GM23248 (cell line): ENCODE measurements around the gene CDH3. TPM values are rescaled to one million over a fixed set of nuclear protein-coding genes. Genes with fewer than 3 reads are reported as not detected.

Experiments
- DNase-seq: peaks from one replicate; pipeline ENCODE4 v3.0.0-alpha.2; 2015
- H2AFZ ChIP-seq: fragments of 200-600 bp; sonication (generic); 2 replicates; pipeline ENCODE4 v1.6.1; 2016; ENCODE audit warnings: antibody characterized with exemption
- H3F3A ChIP-seq: fragments of 200-600 bp; sonication (generic); 2 replicates; pipeline ENCODE4 v1.6.1; 2016; ENCODE audit warnings: mild to moderate bottlenecking, antibody characterized with exemption, mixed run types; ENCODE audit not compliant: insufficient read depth
- H3K27ac ChIP-seq: fragments of 200-600 bp; sonication (generic); 2 replicates; pipeline ENCODE4 v1.5.1; 2016; ENCODE audit warnings: mild to moderate bottlenecking
- H3K27me3 ChIP-seq: fragments of 200-600 bp; sonication (generic); replicated peaks from 2 replicates; pipeline ENCODE4 v1.6.1; 2016; ENCODE audit warnings: mild to moderate bottlenecking; ENCODE audit not compliant: insufficient read depth
- H3K36me3 ChIP-seq: fragments of 200-600 bp; sonication (generic); 2 replicates; pipeline ENCODE4 v1.6.1; 2016; ENCODE audit warnings: low read depth, mild to moderate bottlenecking
- H3K4me1 ChIP-seq: fragments of 200-600 bp; sonication (generic); 2 replicates; pipeline ENCODE4 v1.6.1; 2016; ENCODE audit warnings: mild to moderate bottlenecking; ENCODE audit not compliant: insufficient read depth
- H3K4me2 ChIP-seq: fragments of 200-600 bp; sonication (generic); one replicate; pipeline ENCODE4 v1.6.1; 2016; ENCODE audit warnings: mild to moderate bottlenecking; ENCODE audit not compliant: unreplicated experiment
- H3K4me3 ChIP-seq: fragments of 200-600 bp; sonication (generic); 2 replicates; pipeline ENCODE4 v1.5.1; 2016; ENCODE audit warnings: mild to moderate bottlenecking
- H3K79me2 ChIP-seq: fragments of 200-600 bp; sonication (generic); 2 replicates; pipeline ENCODE4 v1.6.1; 2016; ENCODE audit warnings: mild to moderate bottlenecking; ENCODE audit not compliant: insufficient read depth
- H3K9ac ChIP-seq: fragments of 200-600 bp; sonication (generic); 2 replicates; pipeline ENCODE4 v1.6.1; 2016; ENCODE audit warnings: mild to moderate bottlenecking
- H3K9me2 ChIP-seq: fragments of 200-600 bp; sonication (generic); 2 replicates; pipeline ENCODE4 v1.6.1; 2016; ENCODE audit warnings: mixed run types, mild to moderate bottlenecking, moderate library complexity; ENCODE audit not compliant: insufficient read depth
- H3K9me3 ChIP-seq: fragments of 200-600 bp; sonication (generic); one replicate; pipeline ENCODE4 v1.6.1; 2017; ENCODE audit warnings: low read depth
- H4K20me1 ChIP-seq: fragments of 200-600 bp; sonication (generic); 2 replicates; pipeline ENCODE4 v1.6.0; 2016; ENCODE audit not compliant: insufficient read depth
- EZH2 ChIP-seq: fragments of 200-600 bp; sonication (generic); IDR thresholded peaks from 2 replicates; pipeline ENCODE4 v1.6.1; 2018; ENCODE audit warnings: antibody characterized with exemption, mild to moderate bottlenecking; ENCODE audit not compliant: insufficient read depth, poor library complexity, severe bottlenecking
- EZH2phosphoT487 ChIP-seq: fragments of 200-600 bp; sonication (generic); IDR thresholded peaks from 2 replicates; pipeline ENCODE4 v1.6.1; 2018; ENCODE audit warnings: antibody characterized with exemption, moderate library complexity, mild to moderate bottlenecking, low read depth; ENCODE audit not compliant: insufficient read depth
- WGBS, 2 experiments: methylation state at CpG; one replicate each; pipeline ENCODE4 v1.1.6; 2015 to 2017; ENCODE audit warnings: low lambda C conversion rate in 2 of 2, low coverage in 1 of 2; ENCODE audit errors: missing lambda C conversion rate in 2 of 2; 5-methylcytosine and 5-hydroxymethylcytosine counted together
- in situ Hi-C: fragments of 300-500 bp; cut with MboI; formaldehyde crosslinking; loops from 2 replicates; pipeline ENCODE4 v1.15.0; 2020
- polyA plus RNA-seq: library from polyadenylated mRNA; unstranded; fragments of >200 nt; fragmentation: Nextera tagmentation; extraction: Ambion mirVana; gene quantifications from 2 replicates; pipeline ENCODE4 v1.2.1, GENCODE V29; 2016
- total RNA-seq: library from RNA; depleted of rRNA; stranded (reverse); fragments of >200 nt; shearing (Covaris generic); gene quantifications from 2 replicates; pipeline ENCODE4 v1.2.3, GENCODE V29; 2014

The CDH3 gene
- total and polyA plus RNA-seq, 2 experiments from 2014 or later: not detected

DNA sequence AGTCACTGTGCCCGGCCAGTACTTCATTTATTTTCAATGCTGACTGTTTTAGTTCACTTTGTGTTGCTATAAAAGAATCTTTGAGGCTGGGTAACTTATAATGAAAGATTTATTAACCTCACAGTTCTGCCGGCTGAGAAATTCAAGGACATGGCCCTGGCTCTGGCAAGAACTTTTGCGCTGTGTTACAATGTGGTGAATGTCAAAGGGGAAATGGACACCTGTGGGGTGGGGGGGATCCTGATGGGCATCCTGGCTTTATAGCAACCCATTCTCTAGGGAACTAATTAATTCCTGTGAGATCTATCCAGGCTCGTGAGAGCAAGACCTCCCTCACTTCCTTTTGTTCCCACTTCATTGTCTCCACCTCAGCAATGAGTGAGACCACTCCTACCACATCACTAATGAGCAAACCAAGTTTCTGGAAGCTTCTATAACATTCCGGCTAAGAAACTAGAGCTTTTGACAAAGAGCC lies 17.1 kb upstream of the CDH3 start:
- no peak for TF ChIP-seq EZH2
- TF ChIP-seq EZH2phosphoT487: no peak
- Histone ChIP-seq H4K20me1 (no peaks in the 10 kb centered on the region), H3K4me1 (no peaks in the 10 kb centered on the region), H3K4me2 (no peak overlapping the region), H3K36me3 (no peaks in the 10 kb centered on the region), H3K79me2 (no peaks in the 10 kb centered on the region), H3K9ac (no peak overlapping the region), H3K9me3 (no peaks in the 10 kb centered on the region), H3F3A (no peaks in the 10 kb centered on the region), H3K4me3 (no peak overlapping the region), H3K27ac (no peak overlapping the region), H3K9me2 (no peaks in the 10 kb centered on the region), H3K27me3 (no peaks in the 10 kb centered on the region), H2AFZ (no peak overlapping the region)
- DNase-seq: peak; percentile 46
- WGBS, 2 experiments: 19 to 23% methylated on average over 5 of the region's 5 CpGs
- in situ Hi-C loops: no loop called here

DNA sequence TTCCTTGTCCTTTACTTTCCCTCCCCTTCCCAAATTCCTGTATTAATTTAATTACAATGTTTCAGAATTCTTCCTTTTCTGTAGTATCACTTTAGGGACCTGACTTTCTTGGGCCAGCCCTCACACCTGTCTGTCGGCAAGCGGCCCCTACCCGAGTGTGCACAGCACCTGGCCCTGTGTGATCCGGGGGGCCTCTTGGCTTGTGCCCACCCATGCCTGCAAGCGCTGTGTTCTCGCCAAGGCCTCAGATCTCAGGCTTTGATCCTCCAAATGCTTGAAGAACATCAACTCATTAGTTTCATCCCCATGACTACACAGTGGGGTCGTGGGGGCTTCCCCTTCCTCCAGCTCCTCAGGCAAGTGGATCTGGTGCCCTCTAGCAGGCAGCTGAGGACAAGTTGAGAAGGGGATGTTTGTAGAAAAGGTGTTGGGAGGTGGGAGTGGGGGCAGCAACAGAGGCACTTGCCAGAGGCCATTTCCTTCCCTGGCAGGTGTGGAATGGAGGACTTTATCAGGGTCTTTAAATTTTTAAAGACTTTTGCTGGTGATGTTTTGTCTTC lies 15.7 kb upstream of the CDH3 start:
- DNase-seq: no peak
- 12 to 16% methylated on average over 7 of the region's 7 CpGs for WGBS, 2 experiments
- no peaks in the 10 kb centered on the region for H3K79me2 ChIP-seq
- no peak overlapping the region for H2AFZ ChIP-seq
- in situ Hi-C loops: no loop called here
- H4K20me1 ChIP-seq: no peaks in the 10 kb centered on the region
- H3K4me3 ChIP-seq: no peak overlapping the region
- H3K9me3 ChIP-seq: no peaks in the 10 kb centered on the region
- H3K27ac ChIP-seq: no peak overlapping the region
- no peaks in the 10 kb centered on the region for H3K9me2 ChIP-seq
- TF ChIP-seq EZH2phosphoT487 (no peak), EZH2 (no peak)
- H3K4me2 ChIP-seq: no peak overlapping the region
- no peaks in the 10 kb centered on the region for H3K27me3 ChIP-seq
- no peaks in the 10 kb centered on the region for H3K36me3 ChIP-seq
- no peaks in the 10 kb centered on the region for H3F3A ChIP-seq
- H3K9ac ChIP-seq: no peak overlapping the region
- no peaks in the 10 kb centered on the region for H3K4me1 ChIP-seq

DNA sequence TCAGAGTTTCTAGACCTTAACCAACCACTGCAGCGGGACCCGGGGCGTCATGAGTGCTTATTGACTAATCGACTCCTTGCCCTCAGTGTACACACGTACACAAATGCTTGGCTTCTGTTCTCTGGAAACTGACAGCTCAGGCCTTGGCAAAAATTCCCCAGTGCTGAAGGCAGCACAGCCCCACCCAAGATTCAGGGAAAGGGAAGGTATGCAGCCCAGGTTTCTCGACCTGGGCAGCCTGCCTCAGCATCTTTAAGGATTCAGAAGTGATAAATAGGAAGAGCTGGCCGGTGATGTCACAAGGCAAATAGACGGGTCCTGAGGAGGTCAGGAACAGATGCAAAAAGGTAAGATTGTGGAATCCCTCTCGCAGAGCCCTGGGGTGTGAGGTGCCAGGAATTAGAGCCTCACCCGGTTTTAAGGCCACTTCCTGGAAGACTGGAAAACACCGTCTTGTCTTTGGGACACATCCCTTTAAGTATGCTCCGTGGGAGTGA lies 9.0 kb upstream of the CDH3 start:
- Histone ChIP-seq H3K4me3 (no peak overlapping the region), H3K9me2 (no peaks in the 10 kb centered on the region), H3K27ac (no peak overlapping the region), H3K9me3 (no peaks in the 10 kb centered on the region), H3K27me3 (no peaks in the 10 kb centered on the region), H3K4me1 (peaks cover 18% of the 10 kb centered on the region), H2AFZ (peak overlapping the region; percentile 29; the same call in 1 of the 2 replicates), H3K4me2 (peak overlapping the region; percentile 45), H3K9ac (no peak overlapping the region), H3F3A (peaks cover 12% of the 10 kb centered on the region), H3K36me3 (no peaks in the 10 kb centered on the region), H3K79me2 (no peaks in the 10 kb centered on the region), H4K20me1 (no peaks in the 10 kb centered on the region)
- in situ Hi-C loops: no loop called here
- DNase-seq: peak; percentile 53
- WGBS, 2 experiments: 37 to 44% methylated on average over 12 of the region's 12 CpGs
- no peak for TF ChIP-seq EZH2
- no peak for TF ChIP-seq EZH2phosphoT487

DNA sequence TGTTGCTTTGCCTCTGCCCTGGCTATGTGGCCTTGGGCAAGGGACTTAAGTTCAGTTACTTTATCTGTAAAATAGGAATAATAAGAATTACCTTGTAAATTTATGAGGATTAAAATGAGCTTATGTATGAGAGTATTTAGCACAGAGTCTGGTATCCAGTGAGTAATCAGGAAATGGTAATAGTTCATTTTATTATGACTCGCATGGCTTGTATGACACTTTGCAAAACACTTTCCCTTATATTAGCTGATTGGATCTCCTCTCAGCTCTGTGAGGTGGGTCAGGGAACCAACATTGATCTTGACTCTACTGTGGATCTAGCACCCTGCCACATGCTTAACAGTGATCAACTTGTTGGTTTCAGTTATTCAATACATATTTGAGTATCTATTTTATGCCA lies 8.3 kb upstream of the CDH3 start:
- Histone ChIP-seq H3K27ac (no peak overlapping the region), H3K4me3 (no peak overlapping the region), H3K27me3 (no peaks in the 10 kb centered on the region), H3K9me3 (no peaks in the 10 kb centered on the region), H3F3A (peaks cover 18% of the 10 kb centered on the region), H3K36me3 (no peaks in the 10 kb centered on the region), H2AFZ (no peak overlapping the region), H3K4me1 (peaks cover 23% of the 10 kb centered on the region), H4K20me1 (no peaks in the 10 kb centered on the region), H3K79me2 (no peaks in the 10 kb centered on the region), H3K9ac (no peak overlapping the region), H3K4me2 (peak overlapping the region; percentile 45), H3K9me2 (no peaks in the 10 kb centered on the region)
- WGBS, 2 experiments: 0 to 4% methylated on average over 1 of the region's 1 CpG
- peak; percentile 60 for DNase-seq
- no peak for TF ChIP-seq EZH2
- TF ChIP-seq EZH2phosphoT487: no peak
- in situ Hi-C loops: no loop called here
